GM12878 (cell line): Measurements from ENCODE around the gene LAMB1. TPM values are rescaled to one million over a fixed set of nuclear protein-coding genes. Genes with fewer than 3 reads are reported as not detected.

Source experiments
- ATAC-seq: fragments of 200-7000 bp; cut with Tn5 transposase; 3 replicates; pipeline ENCODE4 v1.9.1; 2020; ENCODE audit warnings: mild to moderate bottlenecking, moderate library complexity
- BruUV-seq: library from RNA; stranded (reverse); fragments of 400-500 nt; replicated peaks from 2 replicates; lab custom pipeline; 2021; lab: Mats Ljungman, UMichigan
- CTCF ChIA-PET: fragments of 300-600 bp; sonication (Branson Sonifier 250); formaldehyde crosslinking; extraction: SDS; loops from one replicate; lab custom pipeline; 2021; ENCODE audit warnings: inconsistent platforms; lab: Yijun Ruan, JAX
- POLR2A ChIA-PET: fragments of 350-600 bp; formaldehyde crosslinking; extraction: SDS; loops from one replicate; lab custom pipeline; 2021; ENCODE audit warnings: inconsistent platforms; lab: Charles Lee
- RAD21 ChIA-PET: fragments of 300-600 bp; sonication (Branson Sonifier 250); formaldehyde crosslinking; loops from one replicate; lab custom pipeline; 2023; ENCODE audit warnings: antibody characterized with exemption; ENCODE audit not compliant: unreplicated experiment; lab: Charles Lee
- SMC1A ChIA-PET: fragments of 300-600 bp; sonication (Branson Sonifier 250); formaldehyde crosslinking; loops from one replicate; lab custom pipeline; 2023; ENCODE audit not compliant: unreplicated experiment, uncharacterized antibody; lab: Charles Lee
- DNase-seq: peaks from one replicate; pipeline ENCODE4 v3.0.0-alpha.2; 2011; ENCODE audit warnings: low read depth, low spot score
- FAIRE-seq: peaks from 3 replicates; lab custom pipeline; 2011; peaks lifted over from hg19 to GRCh38; lab: Jason Lieb, UNC
- H2AFZ ChIP-seq: 2 replicates; pipeline ENCODE4 v1.6.0; 2011; ENCODE audit warnings: low read depth, low read length, control low read depth; ENCODE audit not compliant: control insufficient read depth
- H3K27ac ChIP-seq: 2 replicates; pipeline ENCODE4 v1.5.1; 2011; ENCODE audit warnings: control low read depth; ENCODE audit not compliant: control insufficient read depth, insufficient read depth
- H3K27me3 ChIP-seq, 2 experiments: replicated peaks in 1 of 2; 2 replicates each; pipeline versions ENCODE4 v1.6.0 to v1.6.1; 2011; ENCODE audit warnings: low read length in 1 of 2; ENCODE audit not compliant: control insufficient read depth in 2 of 2, insufficient read depth in 2 of 2
- H3K36me3 ChIP-seq, 2 experiments: 2 replicates each; pipeline ENCODE4 v1.5.1; 2011; ENCODE audit warnings: low read length in 1 of 2; ENCODE audit not compliant: control insufficient read depth in 2 of 2, insufficient read depth in 2 of 2
- H3K4me1 ChIP-seq: 2 replicates; pipeline ENCODE4 v1.6.1; 2011; ENCODE audit warnings: mild to moderate bottlenecking, low read length, moderate library complexity, mixed read lengths; ENCODE audit not compliant: control insufficient read depth, insufficient read depth
- H3K4me2 ChIP-seq: 2 replicates; pipeline ENCODE4 v1.6.0; 2011; ENCODE audit warnings: control low read depth; ENCODE audit not compliant: control insufficient read depth, insufficient read depth
- H3K4me3 ChIP-seq: fragments of 200-600 bp; sonication (generic); 2 replicates; pipeline ENCODE4 v1.5.1; 2016
- H3K79me2 ChIP-seq: 2 replicates; pipeline ENCODE4 v1.6.0; 2011; ENCODE audit warnings: low read length; ENCODE audit not compliant: control insufficient read depth, insufficient read depth
- H3K9ac ChIP-seq: 2 replicates; pipeline ENCODE4 v1.8.0; 2011; ENCODE audit warnings: low read length, control low read depth, mixed read lengths; ENCODE audit not compliant: control insufficient read depth, insufficient read depth
- H3K9me3 ChIP-seq: replicated peaks from 3 replicates; pipeline ENCODE4 v1.5.1; 2011; ENCODE audit warnings: mild to moderate bottlenecking, low read length; ENCODE audit not compliant: control insufficient read depth, insufficient read depth
- H4K20me1 ChIP-seq: 2 replicates; pipeline ENCODE4 v1.6.0; 2011; ENCODE audit not compliant: control insufficient read depth, insufficient read depth
- HDGF ChIP-seq: fragments of 450-650 bp; IDR thresholded peaks from 2 replicates; pipeline ENCODE4 v1.6.1; 2016; ENCODE audit warnings: antibody characterized with exemption
- IRF3 ChIP-seq: fragments of 450-650 bp; IDR thresholded peaks from 2 replicates; pipeline ENCODE4 v1.6.1; 2014; ENCODE audit warnings: mild to moderate bottlenecking
- KLF5 ChIP-seq: fragments of 450-650 bp; IDR thresholded peaks from 2 replicates; pipeline ENCODE4 v1.6.1; 2014; ENCODE audit warnings: mild to moderate bottlenecking; ENCODE audit not compliant: partially characterized antibody
- NR2C2 ChIP-seq: IDR thresholded peaks from 2 replicates; pipeline ENCODE4 v1.6.1; 2011; ENCODE audit warnings: borderline replicate concordance, low read depth; ENCODE audit not compliant: control insufficient read depth, insufficient read length
- PKNOX1 ChIP-seq: fragments of 450-650 bp; IDR thresholded peaks from 2 replicates; pipeline ENCODE4 v1.6.1; 2016; ENCODE audit warnings: mild to moderate bottlenecking
- RBBP5 ChIP-seq: fragments of 200-600 bp; sonication (generic); conservative IDR thresholded peaks from 2 replicates; pipeline ENCODE4 v1.6.1; 2016
- RUNX3 ChIP-seq: IDR thresholded peaks from 2 replicates; pipeline ENCODE4 v1.6.1; 2012; ENCODE audit warnings: low read length, inconsistent platforms
- SMAD1 ChIP-seq: fragments of 450-650 bp; IDR thresholded peaks from 2 replicates; pipeline ENCODE4 v1.6.1; 2018; ENCODE audit warnings: mild to moderate bottlenecking, low read depth; ENCODE audit not compliant: partially characterized antibody
- WGBS: methylation state at CpG from one replicate; pipeline ENCODE4 v1.1.6; 2016; ENCODE audit warnings: low lambda C conversion rate; ENCODE audit not compliant: insufficient replicate concordance, insufficient coverage; ENCODE audit errors: missing lambda C conversion rate; 5-methylcytosine and 5-hydroxymethylcytosine counted together
- in situ Hi-C: fragments of 300-500 bp; cut with MboI; formaldehyde crosslinking; loops from 9 replicates; pipeline ENCODE4 v1.14.3; 2018; ENCODE audit warnings: mixed read lengths
- intact Hi-C: fragments of 100-400 bp; cut with micrococcal nuclease; formaldehyde crosslinking; loops from one replicate; pipeline ENCODE4 v1.14.2; 2022; ENCODE audit not compliant: unreplicated experiment
- polyA plus RNA-seq, 11 experiments: library from polyadenylated mRNA; depleted of rRNA in 4 of 11; unstranded in 6 of 11; stranded (reverse) in 5 of 11; fragments of >200 nt; fragmentation: Nextera tagmentation in 4 of 11; fragmentation: Illumina TruSeq in 1 of 11; extraction: Ambion mirVana in 4 of 11; extraction: Trizol in 1 of 11; gene quantifications; 1 replicate in 1 of 11; 2 replicates in 10 of 11; pipeline versions ENCODE4 v1.2.1 to v1.2.3, GENCODE V29; 2011 to 2016; ENCODE audit warnings: inconsistent platforms in 2 of 11, missing spikeins in 2 of 11, low read depth in 1 of 11
- total RNA-seq, 4 experiments: library from RNA; depleted of rRNA in 3 of 4; stranded (reverse); fragments of >200 nt in 3 of 4; fragmentation: Illumina TruSeq in 1 of 4; extraction: Trizol in 1 of 4; gene quantifications; 2 replicates each; pipeline versions ENCODE4 v1.2.1 to v1.2.3, GENCODE V29; 2013 to 2021
- TF ChIP-seq, protein P1 (sequence below): IDR thresholded peaks from 2 replicates; pipeline ENCODE4 v1.6.1; 2012; ENCODE audit warnings: low read length, inconsistent platforms
- TF ChIP-seq, protein P2 (sequence below): IDR thresholded peaks from 2 replicates; pipeline ENCODE4 v1.6.1; 2011; ENCODE audit warnings: mild to moderate bottlenecking, low read depth, low read length, moderate library complexity; ENCODE audit not compliant: insufficient replicate concordance

The LAMB1 gene
- total and polyA plus RNA-seq, 10 of the 15 experiments (the other 5 are each of a cell fraction or from before 2014, with no cell fraction given), result 0.05 to 2.2 (median 1.2) TPM; not detected in 4

DNA sequence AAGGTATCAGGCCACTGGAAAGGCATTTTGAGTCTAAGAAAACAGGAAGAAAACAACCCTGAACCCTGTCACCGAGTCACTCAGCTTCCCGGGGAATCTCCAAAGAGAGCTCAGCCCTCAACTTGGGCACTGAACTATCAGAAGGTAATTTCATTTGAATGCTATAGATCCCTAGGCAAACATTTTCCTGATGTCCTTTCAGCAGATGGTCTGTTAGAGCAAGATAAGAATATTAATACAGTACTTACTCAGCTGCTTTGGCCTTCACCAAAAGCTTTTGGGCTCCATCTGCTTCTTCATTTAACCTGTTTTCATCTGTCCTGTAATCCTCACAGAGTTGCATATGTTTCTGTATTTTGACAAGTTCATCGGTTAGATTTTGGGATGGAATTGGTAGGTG lies 34.2 kb upstream of the LAMB1 start:
- in situ Hi-C loops, result no loop called here
- ATAC-seq (no peak), DNase-seq (no peak), FAIRE-seq (no peak)
- WGBS, result 63% methylated on average over 3 of the region's 3 CpGs
- Histone ChIP-seq H3K27ac (no peak overlapping the region), H2AFZ (no peak overlapping the region), H3K27me3 (no peaks in the 10 kb centered on the region; a peak in 2 of 4 replicates), H3K4me3 (no peak overlapping the region), H3K79me2 (no peaks in the 10 kb centered on the region), H3K9me3 (no peaks in the 10 kb centered on the region), H3K36me3 (no peaks in the 10 kb centered on the region), H4K20me1 (no peaks in the 10 kb centered on the region), H3K4me1 (no peaks in the 10 kb centered on the region), H3K4me2 (no peak overlapping the region), H3K9ac (no peak overlapping the region)
- ChIA-PET POLR2A (no interaction called here), RAD21 (no interaction called here), CTCF (no interaction called here), SMC1A (interaction anchor here (0.6 kb wide), 1 partner anchor 1241 kb away, joined by 3 read pairs; no protein-coding TSS in a partner anchor)
- TF ChIP-seq SMAD1, result no peak
- no peak for TF ChIP-seq IRF3
- TF ChIP-seq PKNOX1, result no peak
- TF ChIP-seq NR2C2, result no peak
- TF ChIP-seq HDGF, result no peak
- no peak for TF ChIP-seq RUNX3
- TF ChIP-seq, protein P1, sequence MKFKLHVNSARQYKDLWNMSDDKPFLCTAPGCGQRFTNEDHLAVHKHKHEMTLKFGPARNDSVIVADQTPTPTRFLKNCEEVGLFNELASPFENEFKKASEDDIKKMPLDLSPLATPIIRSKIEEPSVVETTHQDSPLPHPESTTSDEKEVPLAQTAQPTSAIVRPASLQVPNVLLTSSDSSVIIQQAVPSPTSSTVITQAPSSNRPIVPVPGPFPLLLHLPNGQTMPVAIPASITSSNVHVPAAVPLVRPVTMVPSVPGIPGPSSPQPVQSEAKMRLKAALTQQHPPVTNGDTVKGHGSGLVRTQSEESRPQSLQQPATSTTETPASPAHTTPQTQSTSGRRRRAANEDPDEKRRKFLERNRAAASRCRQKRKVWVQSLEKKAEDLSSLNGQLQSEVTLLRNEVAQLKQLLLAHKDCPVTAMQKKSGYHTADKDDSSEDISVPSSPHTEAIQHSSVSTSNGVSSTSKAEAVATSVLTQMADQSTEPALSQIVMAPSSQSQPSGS, result no peak
- TF ChIP-seq, protein P2, sequence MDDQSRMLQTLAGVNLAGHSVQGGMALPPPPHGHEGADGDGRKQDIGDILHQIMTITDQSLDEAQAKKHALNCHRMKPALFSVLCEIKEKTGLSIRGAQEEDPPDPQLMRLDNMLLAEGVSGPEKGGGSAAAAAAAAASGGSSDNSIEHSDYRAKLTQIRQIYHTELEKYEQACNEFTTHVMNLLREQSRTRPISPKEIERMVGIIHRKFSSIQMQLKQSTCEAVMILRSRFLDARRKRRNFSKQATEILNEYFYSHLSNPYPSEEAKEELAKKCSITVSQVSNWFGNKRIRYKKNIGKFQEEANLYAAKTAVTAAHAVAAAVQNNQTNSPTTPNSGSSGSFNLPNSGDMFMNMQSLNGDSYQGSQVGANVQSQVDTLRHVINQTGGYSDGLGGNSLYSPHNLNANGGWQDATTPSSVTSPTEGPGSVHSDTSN, result no peak
- TF ChIP-seq KLF5, result no peak
- no peak for TF ChIP-seq RBBP5
- no TSS peak for BruUV-seq
- intact Hi-C loops, result no loop called here
